HG02642 (cell line): ENCODE data around the gene SIX4.
"Not testable (repeated sequence)": the region's sequence is repeated elsewhere in the genome, so short reads cannot be mapped to it uniquely, and the experiment has no call there.

Experiments used
- ATAC-seq: cut with Tn5 transposase; IDR thresholded peaks from one replicate; pipeline ENCODE4 v1.9.1; 2021; ENCODE audit warnings: mild to moderate bottlenecking; ENCODE audit not compliant: unreplicated experiment, poor library complexity

The SIX4 gene

GRCh38 chr14:60723907-60724618 lies at the start of gene SIX4:
TSS of gene SIX4 (minus strand) at chr14:60724351. CDS start at chr14:60724074, 277 bp downstream.
- peak; percentile 57 for ATAC-seq

GRCh38 chr14:60773558-60773957 lies 49.4 kb upstream of the SIX4 start:
- no peak for ATAC-seq

GRCh38 chr14:60771117-60771516 lies 47.0 kb upstream of the SIX4 start:
- ATAC-seq = no peak

GRCh38 chr14:60768602-60769001 lies 44.5 kb upstream of the SIX4 start:
- ATAC-seq = no peak

- no peak for ATAC-seq
These were observed 36.7 kb upstream of the SIX4 start for GRCh38 chr14:60760644-60761364.

GRCh38 chr14:60760209-60760608 lies 36.1 kb upstream of the SIX4 start:
- ATAC-seq = no peak

- no peak for ATAC-seq
These were observed 34.7 kb upstream of the SIX4 start for GRCh38 chr14:60758885-60759284.

GRCh38 chr14:60757567-60758002 lies 33.4 kb upstream of the SIX4 start:
- no peak for ATAC-seq

- no peak for ATAC-seq
These were observed 32.7 kb upstream of the SIX4 start for GRCh38 chr14:60756847-60757246.

- peak; percentile 99 for ATAC-seq
These were observed 29.3 kb upstream of the SIX4 start for GRCh38 chr14:60753264-60754119.

- no peak for ATAC-seq
These were observed 20.4 kb upstream of the SIX4 start for GRCh38 chr14:60744566-60744965.

- no peak for ATAC-seq
These were observed 14.8 kb upstream of the SIX4 start for GRCh38 chr14:60738843-60739508.

- ATAC-seq = no peak
These were observed 12.3 kb upstream of the SIX4 start for GRCh38 chr14:60736494-60736893.

GRCh38 chr14:60735416-60735815 lies 11.3 kb upstream of the SIX4 start:
- ATAC-seq = no peak

GRCh38 chr14:60734465-60735242 lies 10.5 kb upstream of the SIX4 start, which contains the start of gene MNAT1:
TSS of gene MNAT1 (plus strand) at chr14:60734761. CDS start at chr14:60734863, 102 bp downstream.
- peak; percentile 98 for ATAC-seq

GRCh38 chr14:60732840-60733483 lies 8.8 kb upstream of the SIX4 start:
- ATAC-seq = no peak

- not testable (repeated sequence) for ATAC-seq
These were observed 7.1 kb upstream of the SIX4 start for GRCh38 chr14:60731291-60731690.

GRCh38 chr14:60723116-60723906 lies 840 bp downstream of the SIX4 start:
- peak; percentile 39 for ATAC-seq
